NCI-H2107 (cell line): ENCODE results near the gene EMP3.
"Not testable (repeated sequence)": the region's sequence is repeated elsewhere in the genome, so short reads cannot be mapped to it uniquely, and the experiment has no call there.

Experiments used
- DNase-seq: peaks from one replicate; lab custom pipeline; 2025; lab: John Stamatoyannopoulos, UW

EMP3 gene

DNA sequence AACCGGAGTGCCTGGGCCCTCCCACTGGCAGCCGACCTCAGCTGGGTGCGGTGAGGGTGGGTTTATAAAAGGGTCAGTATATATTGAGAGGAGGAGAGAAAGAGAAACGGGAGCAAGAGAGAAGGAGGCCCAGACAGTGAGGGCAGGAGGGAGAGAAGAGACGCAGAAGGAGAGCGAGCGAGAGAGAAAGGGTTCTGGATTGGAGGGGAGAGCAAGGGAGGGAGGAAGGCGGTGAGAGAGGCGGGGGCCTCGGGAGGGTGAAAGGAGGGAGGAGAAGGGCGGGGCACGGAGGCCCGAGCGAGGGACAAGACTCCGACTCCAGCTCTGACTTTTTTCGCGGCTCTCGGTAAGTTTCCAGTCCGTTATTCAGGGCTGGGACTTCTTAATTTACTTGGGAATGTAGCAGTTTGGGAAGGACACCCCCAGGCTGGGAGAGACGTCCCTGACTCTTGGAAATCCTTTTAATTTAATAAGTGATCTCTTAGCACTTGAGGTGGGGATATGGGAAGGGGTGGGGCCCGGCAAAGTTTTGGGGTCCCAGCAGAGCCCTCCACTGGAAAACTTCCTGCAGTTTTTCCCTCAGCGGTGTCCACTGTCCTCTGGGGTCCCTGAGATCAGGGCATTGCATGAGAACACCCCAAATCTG, at the start of gene EMP3:
TSS of gene EMP3 (plus strand) at position 288 of the 646 bp plus-strand sequence. CDS start 1,293 bp downstream, outside the sequence.
- DNase-seq, result no peak

DNA sequence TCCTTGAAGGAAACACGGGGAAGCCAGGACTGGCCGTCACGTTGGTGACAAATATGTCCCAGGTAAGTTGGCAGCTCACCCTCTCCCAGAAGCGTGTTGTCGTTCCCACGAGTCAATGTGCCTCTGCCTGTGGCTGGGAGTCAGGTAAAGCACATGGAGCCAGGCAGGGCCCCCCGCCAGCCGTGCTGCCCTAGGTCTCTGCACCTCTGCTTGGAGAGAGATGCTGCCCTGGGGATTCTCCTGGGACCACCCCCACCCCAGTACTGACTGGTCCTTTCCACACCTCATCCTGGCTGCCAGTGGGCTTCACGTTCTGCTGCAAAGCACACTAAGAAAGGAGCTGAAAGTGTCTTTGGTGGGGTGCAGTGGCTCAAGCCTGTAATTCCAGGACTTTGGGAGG, 45.6 kb upstream of the EMP3 start:
- DNase-seq, result no peak

DNA sequence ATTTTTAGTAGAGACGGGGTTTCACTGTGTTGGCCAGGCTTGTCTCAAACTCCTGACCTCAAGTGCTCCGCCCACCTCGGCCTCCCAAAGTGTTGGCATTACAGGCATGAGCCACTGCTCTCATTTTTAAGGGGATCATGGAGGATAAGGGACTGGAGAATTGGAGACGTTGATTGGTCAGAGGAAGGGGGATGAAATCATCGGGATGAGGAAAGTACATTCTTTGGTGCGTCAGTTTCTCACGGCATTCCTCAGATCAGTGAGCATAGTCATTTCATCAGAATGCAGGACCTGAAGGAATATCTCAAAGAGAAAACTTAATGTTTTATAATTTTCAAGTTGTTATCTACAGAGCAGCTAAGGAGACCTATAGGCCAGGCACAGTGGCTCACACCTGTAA, 41.4 kb upstream of the EMP3 start:
- DNase-seq, result no peak

GRCh38 chr19:48284896-48285295, 40.5 kb upstream of the EMP3 start:
- DNase-seq, result no peak

GRCh38 chr19:48287748-48288147, 37.6 kb upstream of the EMP3 start:
- no peak for DNase-seq

- DNase-seq, result no peak
These were observed 35.0 kb upstream of the EMP3 start for GRCh38 chr19:48290401-48290770.

GRCh38 chr19:48290771-48291488, 34.4 kb upstream of the EMP3 start:
- DNase-seq, result no peak

GRCh38 chr19:48291489-48291815, 33.9 kb upstream of the EMP3 start:
- DNase-seq, result not testable (repeated sequence)

- DNase-seq, result no peak
These were observed 32.6 kb upstream of the EMP3 start for GRCh38 chr19:48292798-48293197.

DNA sequence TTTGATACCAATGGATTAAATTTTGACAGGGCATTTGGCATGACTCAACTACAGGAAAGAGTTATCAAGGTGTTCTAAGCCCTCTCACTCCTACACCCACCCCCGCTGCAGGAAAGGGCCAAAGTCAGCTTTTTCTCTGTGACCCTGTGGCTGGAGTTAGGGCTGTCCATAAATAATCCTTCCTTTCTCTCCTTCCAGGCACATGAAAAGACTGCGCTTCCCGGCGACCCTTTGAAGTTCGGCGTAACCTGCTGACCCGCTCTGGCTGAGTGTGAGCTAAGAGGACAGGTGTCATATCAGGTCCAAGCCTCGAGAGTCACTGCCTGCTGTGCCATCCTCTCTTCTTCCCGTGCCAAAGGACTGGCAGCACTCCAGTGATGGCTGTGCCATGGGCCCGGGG, 29.9 kb upstream of the EMP3 start:
- no peak for DNase-seq

DNA sequence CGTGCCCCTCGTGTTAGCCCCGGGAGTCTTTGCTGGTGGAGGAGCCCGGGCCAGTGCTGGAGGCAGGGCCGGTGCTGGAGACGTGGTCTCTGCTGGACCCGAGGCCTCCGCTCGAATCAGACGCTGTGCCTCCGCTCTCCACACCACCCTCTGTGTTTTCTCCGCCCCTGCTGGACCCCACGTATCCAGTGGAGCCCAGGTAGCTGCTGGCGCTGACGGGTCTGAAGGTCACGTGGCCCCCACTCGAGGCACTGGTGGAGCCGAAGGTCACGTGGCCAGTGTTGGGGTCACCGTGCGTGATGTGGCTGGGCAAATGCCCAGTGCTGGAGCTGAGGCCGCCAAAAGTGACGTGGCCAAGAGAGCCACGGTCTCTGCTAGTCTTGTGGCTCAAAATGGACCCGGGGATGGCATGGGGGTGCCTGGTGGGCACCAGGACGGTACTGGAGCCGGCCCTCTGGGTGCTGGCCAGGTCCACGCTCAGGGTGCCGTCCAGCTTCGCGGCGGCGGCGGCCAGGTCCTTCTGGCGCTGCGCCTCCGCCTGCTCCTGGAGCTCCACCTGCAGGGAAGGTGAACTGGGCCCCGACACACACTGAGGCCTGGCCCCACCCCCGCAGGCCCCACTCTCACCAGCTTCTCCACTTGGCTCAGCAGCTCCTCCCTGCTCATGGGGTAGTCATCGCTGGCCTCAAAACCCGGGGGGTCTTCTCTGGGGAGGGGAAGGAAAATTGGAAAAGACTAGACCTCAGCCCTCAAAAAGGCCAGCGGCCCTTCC, 28.2 kb upstream of the EMP3 start:
- DNase-seq, result no peak

GRCh38 chr19:48297975-48298374, 27.4 kb upstream of the EMP3 start:
- no peak for DNase-seq

GRCh38 chr19:48301886-48302599, 23.3 kb upstream of the EMP3 start:
- no peak for DNase-seq

- DNase-seq, result no peak
These were observed 22.8 kb upstream of the EMP3 start for GRCh38 chr19:48302600-48302959.

DNA sequence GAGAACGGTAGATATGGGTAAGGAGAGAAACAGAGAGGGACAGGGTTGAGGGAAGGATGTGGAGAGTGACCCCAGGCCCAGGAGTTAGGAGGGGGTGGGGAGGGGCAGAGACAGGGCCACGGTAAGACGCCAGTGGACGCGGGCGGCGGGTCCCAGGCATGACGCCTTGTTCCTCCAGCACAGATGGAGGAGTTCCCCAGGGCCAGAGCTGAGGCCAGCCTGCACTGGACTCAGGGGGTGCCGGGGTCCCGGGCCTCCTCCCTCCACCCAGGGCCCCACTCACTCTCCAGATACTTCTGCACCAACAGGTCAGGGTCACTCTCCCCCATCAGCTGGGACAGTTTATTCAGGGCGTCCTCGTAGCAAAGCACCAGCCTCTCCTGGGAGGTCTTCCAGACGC, 22.0 kb upstream of the EMP3 start:
- DNase-seq, result no peak

- DNase-seq, result no peak
These were observed 21.5 kb upstream of the EMP3 start for GRCh38 chr19:48303866-48304265.

DNA sequence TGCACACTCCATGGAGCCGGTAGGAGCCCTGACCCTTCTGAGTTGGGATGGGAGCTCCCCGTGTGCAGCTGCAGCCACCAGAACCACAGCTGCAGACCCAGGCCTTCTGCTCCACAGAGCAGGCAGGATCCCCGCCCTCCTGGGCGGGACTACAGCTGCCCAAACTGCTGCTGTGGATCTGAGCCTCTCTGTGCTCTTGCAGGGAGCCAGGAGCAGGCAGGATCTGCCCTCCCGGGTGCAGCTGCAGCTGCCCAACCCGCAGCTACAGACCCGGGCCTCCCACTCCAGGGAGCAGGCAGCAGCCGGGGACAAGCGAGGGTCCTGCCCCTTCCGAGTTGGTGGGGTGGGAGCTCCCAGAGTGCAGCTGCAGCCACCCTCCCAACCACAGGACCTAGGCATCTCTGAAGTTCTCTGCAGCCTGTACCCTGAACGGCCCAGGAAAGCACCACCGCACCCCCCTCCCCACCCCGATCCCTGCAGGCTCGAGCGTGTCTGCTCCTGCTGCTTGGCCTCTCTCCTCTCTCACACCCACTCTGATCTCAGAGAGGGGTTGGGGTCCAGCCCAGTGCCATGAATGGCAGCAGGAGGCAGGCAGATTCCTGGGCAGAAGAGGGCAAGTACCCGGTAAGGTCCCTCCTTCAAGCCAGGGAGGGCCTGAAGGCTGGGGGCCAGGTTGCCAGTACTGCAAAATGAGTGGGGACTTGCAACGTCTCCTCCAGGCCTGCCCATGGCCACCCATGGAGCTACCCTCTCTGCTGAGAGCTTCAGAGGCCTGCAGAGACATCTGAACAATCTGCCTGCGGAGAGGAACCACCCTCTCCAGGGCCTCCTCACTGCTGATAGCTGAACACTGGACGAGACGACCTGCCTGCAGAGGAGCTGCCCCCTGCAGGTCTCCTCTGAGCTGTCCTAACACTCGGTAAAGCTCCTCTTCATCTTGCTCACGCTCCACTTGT, 16.4 kb upstream of the EMP3 start:
- DNase-seq, result no peak

- DNase-seq, result not testable (repeated sequence)
These were observed 15.6 kb upstream of the EMP3 start for GRCh38 chr19:48309731-48310130.

GRCh38 chr19:48310227-48310626, 15.1 kb upstream of the EMP3 start:
- DNase-seq, result no peak

GRCh38 chr19:48311384-48311783, 14.0 kb upstream of the EMP3 start:
- DNase-seq, result no peak

GRCh38 chr19:48315712-48316111, 9.6 kb upstream of the EMP3 start:
- DNase-seq, result no peak

DNA sequence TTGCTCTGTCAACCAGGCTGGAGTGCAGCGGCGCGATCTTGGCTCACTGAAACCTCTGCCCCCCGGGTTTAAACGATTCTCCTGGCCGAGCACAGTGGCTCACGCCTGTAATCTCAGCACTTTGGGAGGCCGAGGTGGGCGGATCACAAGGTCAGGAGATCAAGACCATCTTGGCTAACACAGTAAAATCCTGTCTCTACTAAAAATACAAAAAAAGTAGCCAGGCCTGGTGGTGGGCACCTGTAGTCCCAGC, 7.7 kb upstream of the EMP3 start:
- DNase-seq, result not testable (repeated sequence)
